Epithelial cell of proximal tubule (primary cell): Measurements from ENCODE around the gene EIF5A. TPM values are rescaled to one million over a fixed set of nuclear protein-coding genes. Genes with fewer than 3 reads are reported as not detected.

ENCODE experiments used
- DNase-seq: peaks from one replicate; pipeline ENCODE4 v3.0.0-alpha.2; 2011; ENCODE audit warnings: low read depth
- H3K4me3 ChIP-seq: 2 replicates; pipeline ENCODE4 v1.5.1; 2011; ENCODE audit warnings: low read depth, mild to moderate bottlenecking, low read length
- total RNA-seq: library from RNA; depleted of rRNA; stranded (reverse); fragments of >200 nt; gene quantifications from 2 replicates; pipeline ENCODE4 v1.2.3, GENCODE V29; 2015
- TF ChIP-seq, protein P1 (sequence below): conservative IDR thresholded peaks from 2 replicates; pipeline ENCODE4 v1.5.1; 2012; ENCODE audit warnings: low read depth, mild to moderate bottlenecking, low read length

The EIF5A gene
- total RNA-seq, 1 donor from 2014 or later: 353 TPM

DNA sequence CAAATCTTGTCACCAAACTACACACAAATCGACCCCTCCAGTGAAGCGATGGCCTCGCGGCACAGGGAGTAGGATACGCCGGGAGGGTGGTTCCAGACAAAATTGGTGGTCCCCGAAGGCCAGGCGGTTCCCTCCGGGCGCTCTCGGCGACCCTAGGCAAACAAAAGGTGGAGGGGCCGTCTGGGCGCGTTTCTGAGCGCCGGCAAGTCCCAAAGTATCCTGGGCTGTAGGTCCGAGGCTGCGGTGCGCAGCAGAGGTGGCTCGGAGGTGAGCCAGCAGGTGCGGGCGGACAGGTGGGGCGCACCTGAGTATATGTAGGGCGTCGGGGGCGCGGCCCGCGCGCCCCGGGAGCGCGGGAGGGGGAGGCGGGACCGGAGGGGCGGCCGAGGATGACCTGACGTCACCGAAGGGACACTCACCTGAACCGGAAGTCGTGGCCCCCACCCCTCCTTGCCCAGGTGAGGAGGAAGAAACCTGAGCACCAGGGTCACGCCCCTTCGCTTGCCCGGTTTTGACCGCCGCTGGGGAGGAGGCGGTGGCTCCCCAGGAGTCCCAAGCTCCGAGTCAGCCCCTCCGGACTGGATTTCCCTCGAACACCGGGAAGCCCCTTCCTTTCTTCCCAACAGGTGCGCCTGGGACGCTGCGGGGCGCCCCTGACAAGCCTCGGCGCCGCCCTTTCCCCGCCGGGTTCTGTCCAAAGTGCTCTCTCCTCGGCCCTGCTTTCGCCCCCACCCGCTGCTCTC is 45.1 kb upstream of the EIF5A start, which contains the start of gene CLDN7:
Gene CLDN7 (minus strand): TSS at position 287 of the 743 bp plus-strand sequence. CDS start 435 bp downstream, outside the sequence.
- H3K4me3 ChIP-seq: peak within 1 kb of the TSS; percentile 58
- DNase-seq: no peak
- TF ChIP-seq, protein P1, sequence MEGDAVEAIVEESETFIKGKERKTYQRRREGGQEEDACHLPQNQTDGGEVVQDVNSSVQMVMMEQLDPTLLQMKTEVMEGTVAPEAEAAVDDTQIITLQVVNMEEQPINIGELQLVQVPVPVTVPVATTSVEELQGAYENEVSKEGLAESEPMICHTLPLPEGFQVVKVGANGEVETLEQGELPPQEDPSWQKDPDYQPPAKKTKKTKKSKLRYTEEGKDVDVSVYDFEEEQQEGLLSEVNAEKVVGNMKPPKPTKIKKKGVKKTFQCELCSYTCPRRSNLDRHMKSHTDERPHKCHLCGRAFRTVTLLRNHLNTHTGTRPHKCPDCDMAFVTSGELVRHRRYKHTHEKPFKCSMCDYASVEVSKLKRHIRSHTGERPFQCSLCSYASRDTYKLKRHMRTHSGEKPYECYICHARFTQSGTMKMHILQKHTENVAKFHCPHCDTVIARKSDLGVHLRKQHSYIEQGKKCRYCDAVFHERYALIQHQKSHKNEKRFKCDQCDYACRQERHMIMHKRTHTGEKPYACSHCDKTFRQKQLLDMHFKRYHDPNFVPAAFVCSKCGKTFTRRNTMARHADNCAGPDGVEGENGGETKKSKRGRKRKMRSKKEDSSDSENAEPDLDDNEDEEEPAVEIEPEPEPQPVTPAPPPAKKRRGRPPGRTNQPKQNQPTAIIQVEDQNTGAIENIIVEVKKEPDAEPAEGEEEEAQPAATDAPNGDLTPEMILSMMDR: no peak

DNA sequence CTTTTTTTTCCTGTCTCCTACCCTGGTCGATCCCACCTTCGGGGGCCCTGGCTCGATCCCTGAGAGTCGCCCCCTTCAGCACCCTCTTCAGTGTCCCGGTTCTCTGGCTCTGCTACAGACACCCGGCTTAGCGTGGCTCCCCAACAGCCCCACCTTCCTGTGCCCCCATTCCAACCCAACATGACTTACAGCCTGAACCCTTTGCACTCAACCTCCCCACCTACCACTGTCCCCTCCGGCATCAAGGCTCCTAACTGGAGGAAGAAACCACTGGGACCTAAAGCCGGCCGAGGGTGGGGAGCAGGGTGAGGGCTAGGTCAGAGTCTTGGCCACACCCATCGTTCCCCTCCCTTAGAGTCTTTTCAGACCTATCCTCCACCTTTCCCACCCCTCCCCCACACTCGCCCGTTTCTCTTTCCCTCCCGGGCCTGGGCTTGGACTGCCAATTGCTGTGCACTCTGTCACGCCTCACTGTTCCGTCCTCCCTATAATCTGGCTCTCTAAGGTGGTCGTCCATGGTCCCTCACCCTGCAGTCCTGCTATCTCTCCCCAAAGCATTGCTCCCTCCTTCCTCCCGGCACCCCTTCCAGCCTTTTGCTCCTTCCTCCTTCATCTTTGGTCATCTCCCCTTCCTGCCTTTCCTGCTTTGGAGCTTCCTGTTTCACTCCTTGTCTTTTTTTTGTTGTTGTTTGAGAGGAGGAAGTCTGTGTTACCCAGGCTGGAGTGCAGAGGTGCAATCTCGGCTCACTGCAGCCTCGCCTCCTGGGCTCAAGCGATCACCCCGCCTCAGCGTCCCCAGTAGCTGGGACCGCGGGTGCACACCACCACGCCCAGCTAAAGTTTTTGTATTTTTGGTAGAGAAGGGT is 44.3 kb upstream of the EIF5A start:
- DNase-seq: no peak
- TF ChIP-seq, protein P1: no peak
- peak overlapping the region; percentile 58 for H3K4me3 ChIP-seq

DNA sequence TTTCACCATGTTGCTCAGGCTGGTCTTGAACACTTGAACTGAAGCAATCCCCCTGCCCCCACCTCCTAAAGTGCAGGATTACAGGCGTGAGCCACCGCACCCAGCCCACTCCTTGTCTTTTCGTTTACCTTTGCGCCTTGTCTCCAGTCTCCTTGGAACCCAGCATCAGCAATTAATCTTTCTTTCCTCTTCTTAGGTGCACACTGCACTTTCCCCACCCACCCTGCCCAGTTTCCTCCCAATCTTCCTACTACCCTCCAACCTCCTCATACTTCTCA is 43.7 kb upstream of the EIF5A start:
- H3K4me3 ChIP-seq: no peak overlapping the region
- TF ChIP-seq, protein P1: no peak
- no peak for DNase-seq

DNA sequence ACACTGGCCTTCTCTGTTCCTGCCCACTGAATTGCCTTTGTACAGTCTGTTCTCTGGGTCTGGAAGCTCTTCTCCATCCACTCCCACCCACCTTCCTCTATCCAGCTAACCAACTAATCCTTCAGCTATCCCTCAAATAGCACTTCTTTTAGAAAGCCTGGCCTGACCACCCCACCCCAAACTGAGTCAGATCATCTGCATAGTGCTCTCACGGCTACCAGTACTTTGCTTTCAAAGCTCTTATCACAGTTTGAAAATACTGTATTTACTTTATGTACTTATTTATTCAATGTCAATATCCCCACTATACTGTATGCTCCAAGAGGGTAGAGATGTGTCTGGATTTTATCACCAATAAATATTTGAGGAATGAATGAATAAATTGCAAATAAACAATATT is 40.6 kb upstream of the EIF5A start:
- TF ChIP-seq, protein P1: no peak
- H3K4me3 ChIP-seq: no peak overlapping the region
- DNase-seq: no peak

DNA sequence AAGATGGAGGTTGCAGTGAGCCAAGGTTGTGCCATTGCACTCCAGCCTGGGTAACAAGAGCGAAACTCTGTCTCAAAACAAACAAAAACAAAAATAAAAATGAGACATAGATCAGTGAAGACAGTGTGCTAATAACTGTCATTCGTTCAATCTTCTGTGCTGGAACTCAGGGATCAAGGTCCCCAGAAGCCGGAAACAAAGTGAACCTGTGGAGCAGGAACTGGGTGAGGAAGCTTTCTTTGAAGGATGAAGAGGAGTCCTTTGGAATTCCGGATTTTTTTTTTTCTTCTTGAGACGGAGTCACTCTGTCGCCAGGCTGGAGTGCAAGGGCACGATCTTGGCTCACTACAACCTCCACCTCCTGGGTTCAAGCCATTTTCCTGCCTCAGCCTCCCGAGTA is 28.0 kb upstream of the EIF5A start:
- DNase-seq: no peak
- no peak overlapping the region for H3K4me3 ChIP-seq
- TF ChIP-seq, protein P1: no peak

DNA sequence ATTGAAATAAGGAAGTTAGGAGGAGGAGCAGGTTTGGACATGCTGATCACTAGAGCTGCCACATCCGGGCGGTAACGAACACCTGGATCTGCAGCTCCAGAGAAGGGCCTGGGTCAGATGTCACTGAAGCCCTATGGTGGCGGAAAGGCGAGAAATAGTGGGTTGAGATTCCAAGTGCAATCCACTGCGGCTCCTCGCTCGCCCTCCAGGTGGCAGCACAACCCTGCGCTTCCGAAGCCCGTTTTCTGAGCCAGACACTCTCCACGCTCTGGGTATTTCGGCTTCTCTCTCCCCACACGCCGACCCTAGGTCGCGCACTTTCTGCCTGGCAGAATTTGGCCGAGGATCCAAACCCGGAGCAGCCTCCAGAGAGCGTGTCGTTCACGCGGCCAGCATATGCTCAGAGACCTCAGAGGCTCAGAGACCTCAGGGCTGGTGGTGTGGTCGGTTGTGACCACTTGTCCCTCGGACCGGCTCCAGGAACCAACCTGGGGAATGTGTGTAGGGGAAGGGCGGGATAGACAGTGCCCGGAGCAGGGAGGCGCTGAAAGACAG is 26.8 kb upstream of the EIF5A start:
- TF ChIP-seq, protein P1: peak; percentile 94
- peak overlapping the region; percentile 54 for H3K4me3 ChIP-seq
- DNase-seq: no peak
